ENCODE data around the gene PRDM8.
"Not testable (repeated sequence)": the region's sequence is repeated elsewhere in the genome, so short reads cannot be mapped to it uniquely, and the experiment has no call there.

PRDM8 gene

DNA sequence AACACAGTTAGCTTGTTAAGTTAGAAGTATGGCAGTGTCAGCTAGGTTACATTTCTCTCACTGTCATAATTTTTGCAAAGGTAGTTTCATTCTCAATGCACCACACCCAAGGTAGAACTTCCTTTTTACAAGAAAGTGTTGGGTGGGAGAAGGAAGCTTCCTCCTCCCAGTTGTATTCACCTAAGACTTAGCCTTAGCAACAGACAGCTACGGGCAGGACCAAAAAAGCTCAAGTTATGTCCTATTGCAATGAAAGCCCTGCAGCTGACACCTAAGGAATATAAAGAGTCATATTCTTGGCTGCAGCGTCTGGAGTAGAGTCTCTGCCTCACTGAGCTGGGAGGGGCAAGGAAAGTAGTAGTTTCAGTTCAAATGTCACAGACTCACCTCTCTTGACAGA lies 25.1 kb upstream of the PRDM8 start:
- TF ChIP-seq, protein P1, sequence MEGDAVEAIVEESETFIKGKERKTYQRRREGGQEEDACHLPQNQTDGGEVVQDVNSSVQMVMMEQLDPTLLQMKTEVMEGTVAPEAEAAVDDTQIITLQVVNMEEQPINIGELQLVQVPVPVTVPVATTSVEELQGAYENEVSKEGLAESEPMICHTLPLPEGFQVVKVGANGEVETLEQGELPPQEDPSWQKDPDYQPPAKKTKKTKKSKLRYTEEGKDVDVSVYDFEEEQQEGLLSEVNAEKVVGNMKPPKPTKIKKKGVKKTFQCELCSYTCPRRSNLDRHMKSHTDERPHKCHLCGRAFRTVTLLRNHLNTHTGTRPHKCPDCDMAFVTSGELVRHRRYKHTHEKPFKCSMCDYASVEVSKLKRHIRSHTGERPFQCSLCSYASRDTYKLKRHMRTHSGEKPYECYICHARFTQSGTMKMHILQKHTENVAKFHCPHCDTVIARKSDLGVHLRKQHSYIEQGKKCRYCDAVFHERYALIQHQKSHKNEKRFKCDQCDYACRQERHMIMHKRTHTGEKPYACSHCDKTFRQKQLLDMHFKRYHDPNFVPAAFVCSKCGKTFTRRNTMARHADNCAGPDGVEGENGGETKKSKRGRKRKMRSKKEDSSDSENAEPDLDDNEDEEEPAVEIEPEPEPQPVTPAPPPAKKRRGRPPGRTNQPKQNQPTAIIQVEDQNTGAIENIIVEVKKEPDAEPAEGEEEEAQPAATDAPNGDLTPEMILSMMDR (IDR thresholded peaks at IDR 0.05; ENCODE audit: control extremely low read depth, extremely low read depth, low read depth, missing control alignments): no peak
- POLR2A ChIA-PET: no interaction called here
- no peak for DNase-seq (ENCODE audit: extremely low spot score)
- CTCF ChIA-PET: interaction anchor here (1.1 to 4.0 kb wide), 4 partner anchors 10 to 1220 kb away, joined by 3 to 25 read pairs (median 5); no protein-coding TSS in a partner anchor

DNA sequence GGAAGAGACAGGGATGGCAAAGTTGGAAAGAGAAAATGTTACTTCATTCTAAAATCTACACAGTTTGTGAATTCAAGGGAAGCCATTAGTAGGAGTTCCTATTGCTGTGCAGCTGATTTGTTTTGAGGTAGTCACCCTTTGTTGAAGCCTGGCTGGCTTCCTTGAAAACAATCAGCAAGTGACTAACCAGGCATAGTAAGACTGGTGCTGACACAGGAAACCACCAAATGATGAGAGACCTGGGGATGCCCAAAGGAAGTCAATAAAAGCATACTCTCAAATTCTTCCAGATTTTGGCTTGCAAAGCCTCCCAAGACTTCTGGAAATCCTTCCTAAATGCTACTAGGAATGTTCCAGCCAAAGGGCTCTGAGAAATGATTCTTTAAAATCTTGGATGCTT lies 23.9 kb upstream of the PRDM8 start:
- ChIA-PET POLR2A (no interaction called here), CTCF (interaction anchor here (1.1 to 4.0 kb wide), 4 partner anchors 9 to 1221 kb away, joined by 3 to 25 read pairs (median 5); no protein-coding TSS in a partner anchor)
- no peak for DNase-seq (ENCODE audit: extremely low spot score)
- TF ChIP-seq, protein P1 (IDR thresholded peaks at IDR 0.05; ENCODE audit: control extremely low read depth, extremely low read depth, low read depth, missing control alignments): no peak

DNA sequence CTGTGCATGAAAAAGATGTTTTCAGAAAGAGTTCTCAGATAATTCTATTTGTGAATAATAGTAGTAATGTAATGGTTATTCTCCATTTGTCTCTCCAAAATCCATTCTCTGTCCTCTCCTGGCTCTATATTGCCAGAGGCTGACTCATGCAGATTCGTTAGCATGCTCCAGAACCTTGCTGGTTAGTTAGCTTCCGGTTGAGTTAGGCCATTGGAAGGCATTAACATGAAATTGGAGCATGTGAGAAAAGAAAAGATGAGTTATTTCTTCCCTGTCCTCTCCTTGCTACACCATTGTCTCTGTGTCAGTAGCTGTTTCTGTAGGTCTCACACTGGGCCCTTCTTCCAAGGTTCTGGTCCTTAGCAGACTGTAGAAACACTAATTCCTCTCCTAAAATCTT lies 23.5 kb upstream of the PRDM8 start:
- no peak for DNase-seq (ENCODE audit: extremely low spot score)
- ChIA-PET CTCF (interaction anchor here (1.6 to 4.0 kb wide), 2 partner anchors 8 to 14 kb away, joined by 4 to 25 read pairs; no protein-coding TSS in a partner anchor), POLR2A (no interaction called here)
- TF ChIP-seq, protein P1 (IDR thresholded peaks at IDR 0.05; ENCODE audit: control extremely low read depth, extremely low read depth, low read depth, missing control alignments): no peak

GRCh38 chr4:80177793-80178192 lies 19.5 kb upstream of the PRDM8 start:
- POLR2A ChIA-PET; DNase-seq (ENCODE audit: extremely low spot score): not testable (repeated sequence)
- CTCF ChIA-PET: interaction anchor here (1.6 to 3.2 kb wide), 2 partner anchors 24 to 52 kb away, joined by 3 to 9 read pairs; no protein-coding TSS in a partner anchor

GRCh38 chr4:80178964-80179363 lies 18.3 kb upstream of the PRDM8 start:
- ChIA-PET CTCF (interaction anchor here (1.3 to 3.2 kb wide), 4 partner anchors 9 to 53 kb away, joined by 3 to 9 read pairs (median 3); no protein-coding TSS in a partner anchor), POLR2A (no interaction called here)
- TF ChIP-seq, protein P1 (IDR thresholded peaks at IDR 0.05; ENCODE audit: control extremely low read depth, extremely low read depth, low read depth, missing control alignments): no peak

DNA sequence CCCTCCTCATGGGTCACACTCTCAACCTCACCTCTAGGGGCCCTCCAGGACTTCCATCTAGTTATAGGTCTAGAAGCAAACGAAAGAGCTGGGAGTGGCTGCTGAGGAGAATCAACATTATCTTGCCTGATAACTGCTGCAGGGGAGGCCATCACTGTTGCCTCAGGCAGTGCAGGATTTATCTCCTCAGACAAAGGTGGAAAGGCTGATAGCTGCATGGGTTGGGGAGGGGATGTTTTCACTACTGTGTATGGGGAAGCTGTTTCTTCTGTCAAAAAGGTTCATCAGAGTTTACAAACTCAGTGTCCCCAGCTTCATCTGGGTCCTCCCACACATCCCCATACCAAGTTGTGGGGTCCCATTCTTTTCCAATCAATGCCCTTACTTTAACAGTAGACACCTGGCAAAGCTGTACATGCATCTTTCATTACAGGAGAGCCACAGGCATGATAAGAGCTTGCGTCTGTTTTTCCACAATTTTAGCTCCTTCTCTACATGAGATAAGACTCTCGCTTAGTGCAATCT lies 17.6 kb upstream of the PRDM8 start:
- POLR2A ChIA-PET: no interaction called here
- no peak for DNase-seq (ENCODE audit: extremely low spot score)
- TF ChIP-seq, protein P1 (IDR thresholded peaks at IDR 0.05; ENCODE audit: control extremely low read depth, extremely low read depth, low read depth, missing control alignments): no peak
- CTCF ChIA-PET: interaction anchor here (1.2 to 3.2 kb wide), 5 partner anchors 8 to 23 kb away, joined by 3 to 9 read pairs (median 3); no protein-coding TSS in a partner anchor

More at GRCh38 chr4:80178964-80179363, 18.3 kb upstream of the PRDM8 start:
- no peak for DNase-seq (ENCODE audit: extremely low spot score)

DNA sequence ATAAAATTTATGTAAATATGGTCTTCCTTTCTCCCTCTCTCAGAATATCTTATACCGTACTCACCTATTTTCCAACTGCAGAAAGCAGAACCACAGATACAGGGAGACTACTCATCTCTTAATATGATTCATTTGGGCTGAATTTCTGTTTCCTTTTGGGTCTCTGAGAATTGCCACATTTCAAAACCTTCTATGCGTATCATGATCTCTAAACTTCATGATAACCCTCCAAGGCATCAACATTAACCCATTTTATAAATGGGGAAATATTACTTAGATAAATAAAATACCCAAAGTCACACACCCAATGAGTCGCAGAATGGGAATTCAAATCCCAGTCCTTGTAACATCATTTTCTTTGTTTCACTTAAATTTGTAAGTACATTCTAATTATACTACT lies 16.6 kb upstream of the PRDM8 start:
- DNase-seq (ENCODE audit: extremely low spot score): no peak
- ChIA-PET CTCF (interaction anchor here (1.2 to 3.3 kb wide), 4 partner anchors 9 to 263 kb away, joined by 3 to 25 read pairs (median 4); no protein-coding TSS in a partner anchor), POLR2A (no interaction called here)
- TF ChIP-seq, protein P1 (IDR thresholded peaks at IDR 0.05; ENCODE audit: control extremely low read depth, extremely low read depth, low read depth, missing control alignments): no peak

All from GM10248 (cell line).